Measurements from ENCODE around the gene RPL39L.

Gene RPL39L

DNA sequence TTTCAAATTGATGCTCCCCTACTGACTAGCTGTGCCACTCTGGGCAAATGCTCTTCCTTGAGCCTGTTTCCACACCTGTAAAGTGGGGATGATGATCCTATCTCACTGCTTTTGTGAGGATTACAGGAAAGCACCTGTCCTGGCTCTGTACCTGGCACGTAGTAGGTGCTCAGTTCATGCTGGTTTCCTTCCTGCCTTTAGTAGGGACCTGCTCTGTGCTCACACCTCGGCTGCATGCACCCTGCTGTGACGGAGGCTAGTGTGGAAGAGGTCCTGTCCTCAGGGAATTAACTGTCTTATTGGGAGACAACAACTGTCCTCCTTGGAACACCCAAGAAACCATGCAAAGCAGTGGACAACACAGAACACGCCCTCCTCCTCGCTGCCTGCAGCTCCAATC lies 61.8 kb downstream of the RPL39L start:
- TF ChIP-seq, protein P1, sequence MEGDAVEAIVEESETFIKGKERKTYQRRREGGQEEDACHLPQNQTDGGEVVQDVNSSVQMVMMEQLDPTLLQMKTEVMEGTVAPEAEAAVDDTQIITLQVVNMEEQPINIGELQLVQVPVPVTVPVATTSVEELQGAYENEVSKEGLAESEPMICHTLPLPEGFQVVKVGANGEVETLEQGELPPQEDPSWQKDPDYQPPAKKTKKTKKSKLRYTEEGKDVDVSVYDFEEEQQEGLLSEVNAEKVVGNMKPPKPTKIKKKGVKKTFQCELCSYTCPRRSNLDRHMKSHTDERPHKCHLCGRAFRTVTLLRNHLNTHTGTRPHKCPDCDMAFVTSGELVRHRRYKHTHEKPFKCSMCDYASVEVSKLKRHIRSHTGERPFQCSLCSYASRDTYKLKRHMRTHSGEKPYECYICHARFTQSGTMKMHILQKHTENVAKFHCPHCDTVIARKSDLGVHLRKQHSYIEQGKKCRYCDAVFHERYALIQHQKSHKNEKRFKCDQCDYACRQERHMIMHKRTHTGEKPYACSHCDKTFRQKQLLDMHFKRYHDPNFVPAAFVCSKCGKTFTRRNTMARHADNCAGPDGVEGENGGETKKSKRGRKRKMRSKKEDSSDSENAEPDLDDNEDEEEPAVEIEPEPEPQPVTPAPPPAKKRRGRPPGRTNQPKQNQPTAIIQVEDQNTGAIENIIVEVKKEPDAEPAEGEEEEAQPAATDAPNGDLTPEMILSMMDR (IDR thresholded peaks at IDR 0.05; ENCODE audit: insufficient read depth, low read depth, low read length, missing control alignments): no peak
- H3K4me3 ChIP-seq (ENCODE audit: low read length): no peak overlapping the region
- no peak for DNase-seq (ENCODE audit: low read depth)

DNA sequence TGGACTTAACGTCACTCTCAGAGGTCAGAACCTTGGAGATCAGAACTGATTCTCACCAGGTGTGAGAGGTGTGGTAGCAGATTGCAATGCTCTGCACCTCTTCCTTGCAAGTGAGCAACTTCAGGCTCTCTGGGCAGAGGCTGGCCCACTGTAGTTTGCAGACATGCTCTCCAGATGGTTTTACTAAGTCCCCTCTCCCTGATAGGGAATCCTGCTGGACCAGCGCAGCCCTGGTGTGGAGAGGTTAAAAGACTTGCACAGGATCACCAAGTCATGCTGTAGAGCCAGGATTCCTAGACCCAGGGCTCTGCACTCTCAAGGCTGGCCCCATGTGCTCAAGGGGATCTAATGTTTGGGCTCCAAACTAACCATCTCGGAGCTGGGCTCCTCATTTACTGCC lies 62.2 kb downstream of the RPL39L start:
- no peak for DNase-seq (ENCODE audit: low read depth)
- no peak overlapping the region for H3K4me3 ChIP-seq (ENCODE audit: low read length)
- TF ChIP-seq, protein P1 (IDR thresholded peaks at IDR 0.05; ENCODE audit: insufficient read depth, low read depth, low read length, missing control alignments): no peak

DNA sequence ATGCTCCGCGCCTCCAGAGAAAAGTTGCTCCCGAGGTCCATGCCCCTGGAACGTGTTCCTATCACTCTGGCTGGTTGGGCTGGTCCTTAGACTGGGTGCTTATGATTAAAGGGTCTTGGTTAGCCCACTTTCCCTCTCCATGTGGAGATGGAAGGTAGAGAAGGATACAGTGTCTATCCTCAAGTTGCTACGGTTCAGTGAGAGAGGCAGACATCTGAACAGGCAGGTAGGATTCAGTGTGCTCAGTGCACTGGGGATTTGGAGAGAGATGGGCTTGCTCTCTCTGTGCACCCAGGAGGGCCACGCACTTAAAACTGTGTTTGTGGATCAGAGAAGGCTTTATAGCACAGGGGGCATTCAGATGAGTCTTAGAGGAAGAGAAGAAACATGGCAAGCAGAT lies 63.0 kb downstream of the RPL39L start:
- TF ChIP-seq, protein P1 (IDR thresholded peaks at IDR 0.05; ENCODE audit: insufficient read depth, low read depth, low read length, missing control alignments): no peak
- no peak for DNase-seq (ENCODE audit: low read depth)
- no peak overlapping the region for H3K4me3 ChIP-seq (ENCODE audit: low read length)

DNA sequence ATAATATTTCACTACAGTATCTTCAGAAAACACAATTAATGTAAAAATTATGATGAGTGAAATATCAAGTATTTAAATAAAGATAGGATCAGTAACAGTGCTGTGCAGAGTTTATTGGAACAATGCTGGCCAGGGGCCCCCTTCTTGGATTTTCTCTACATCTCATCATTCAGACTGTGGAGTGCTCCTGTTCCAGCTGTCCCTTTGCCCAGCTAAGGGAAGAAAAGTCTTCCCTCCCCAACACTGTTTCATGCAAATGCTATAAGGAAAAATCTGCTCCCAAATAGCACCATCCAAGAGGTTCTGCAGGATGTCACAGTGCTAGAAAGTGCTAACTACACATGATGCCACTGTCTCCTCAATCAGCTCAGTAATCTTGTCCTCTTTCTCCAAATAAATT lies 64.5 kb downstream of the RPL39L start:
- no peak for DNase-seq (ENCODE audit: low read depth)
- TF ChIP-seq, protein P1 (IDR thresholded peaks at IDR 0.05; ENCODE audit: insufficient read depth, low read depth, low read length, missing control alignments): no peak
- no peak overlapping the region for H3K4me3 ChIP-seq (ENCODE audit: low read length)

DNA sequence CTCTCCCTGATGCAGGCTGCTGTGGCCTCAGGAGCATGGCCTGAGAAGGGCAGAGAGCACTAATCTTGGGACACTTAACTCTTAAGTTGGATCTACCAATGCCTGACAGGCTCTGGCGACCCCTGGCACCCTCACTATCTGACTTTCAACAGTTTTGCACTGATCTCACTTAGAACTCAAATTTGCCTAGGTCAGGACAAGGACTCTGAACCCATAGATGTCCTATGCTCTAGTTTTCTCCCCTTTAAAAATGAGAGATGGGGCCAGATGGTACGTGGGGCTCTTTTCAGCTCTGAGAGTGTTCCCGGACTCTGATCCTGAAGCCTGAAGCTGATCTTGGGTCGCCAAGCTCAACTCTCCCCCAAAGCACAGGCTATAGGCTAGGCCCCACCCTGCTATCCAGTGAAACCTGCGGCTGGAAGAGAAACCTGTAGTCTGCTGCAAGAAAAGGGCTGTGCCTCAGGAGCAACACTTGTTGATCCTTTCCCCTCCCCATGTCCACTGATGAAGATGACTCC lies 65.7 kb downstream of the RPL39L start:
- no peak for DNase-seq (ENCODE audit: low read depth)
- no peak overlapping the region for H3K4me3 ChIP-seq (ENCODE audit: low read length)
- TF ChIP-seq, protein P1 (IDR thresholded peaks at IDR 0.05; ENCODE audit: insufficient read depth, low read depth, low read length, missing control alignments): no peak

DNA sequence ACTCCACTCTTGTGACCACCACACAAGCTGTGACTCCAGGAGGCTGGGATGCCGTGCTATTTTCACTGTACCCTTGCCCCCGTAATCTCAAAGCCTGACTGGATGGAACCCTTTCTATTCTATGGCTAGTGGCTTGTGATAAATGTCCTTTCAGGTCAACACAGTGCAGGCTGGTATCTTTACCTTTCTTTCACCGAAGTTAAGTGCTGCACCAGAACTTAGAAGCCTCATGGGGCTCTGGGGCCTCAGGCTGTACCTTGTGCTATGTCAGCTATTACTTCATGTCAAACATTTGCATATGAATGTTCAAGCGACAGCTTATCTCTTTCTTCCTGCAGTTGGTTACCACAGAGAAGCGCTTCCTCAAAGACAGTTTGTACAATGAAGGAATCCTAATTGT lies 66.8 kb downstream of the RPL39L start:
- TF ChIP-seq, protein P1 (IDR thresholded peaks at IDR 0.05; ENCODE audit: insufficient read depth, low read depth, low read length, missing control alignments): no peak
- H3K4me3 ChIP-seq (ENCODE audit: low read length): no peak overlapping the region
- DNase-seq (ENCODE audit: low read depth): peak; percentile 8

DNA sequence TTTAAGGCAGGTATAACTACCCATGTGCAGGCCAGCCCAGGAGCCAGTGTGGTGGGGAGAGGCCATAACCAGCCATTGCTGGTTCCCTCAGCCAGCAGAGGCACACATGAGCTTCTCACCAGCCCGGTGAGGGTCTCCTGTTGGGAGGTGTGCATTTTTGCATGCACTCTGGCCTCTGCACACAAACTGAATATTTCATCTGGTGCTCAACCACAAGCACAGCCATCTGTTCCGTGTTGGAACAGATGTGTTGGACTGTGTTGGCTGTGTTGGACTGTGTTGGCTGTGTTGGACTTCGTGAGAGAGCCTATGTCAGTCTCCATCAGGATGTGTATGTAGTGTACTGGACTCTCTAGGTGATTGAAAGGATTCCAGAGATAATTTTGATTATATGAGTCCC lies 67.2 kb downstream of the RPL39L start:
- H3K4me3 ChIP-seq (ENCODE audit: low read length): no peak overlapping the region
- DNase-seq (ENCODE audit: low read depth): no peak
- TF ChIP-seq, protein P1 (IDR thresholded peaks at IDR 0.05; ENCODE audit: insufficient read depth, low read depth, low read length, missing control alignments): no peak
